ENCODE results near the gene PAQR8.
A peak's percentile ranks its signal among the peaks of the same experiment; 100 is the strongest.

Gene PAQR8

GRCh38 chr6:52388790-52389189, 26.8 kb downstream of the PAQR8 start:
- no peak overlapping the region for H3K4me3 ChIP-seq (ENCODE audit: low read depth, low read length)
- DNase-seq (ENCODE audit: low read depth), result peak; percentile 25
- TF ChIP-seq, protein P1, sequence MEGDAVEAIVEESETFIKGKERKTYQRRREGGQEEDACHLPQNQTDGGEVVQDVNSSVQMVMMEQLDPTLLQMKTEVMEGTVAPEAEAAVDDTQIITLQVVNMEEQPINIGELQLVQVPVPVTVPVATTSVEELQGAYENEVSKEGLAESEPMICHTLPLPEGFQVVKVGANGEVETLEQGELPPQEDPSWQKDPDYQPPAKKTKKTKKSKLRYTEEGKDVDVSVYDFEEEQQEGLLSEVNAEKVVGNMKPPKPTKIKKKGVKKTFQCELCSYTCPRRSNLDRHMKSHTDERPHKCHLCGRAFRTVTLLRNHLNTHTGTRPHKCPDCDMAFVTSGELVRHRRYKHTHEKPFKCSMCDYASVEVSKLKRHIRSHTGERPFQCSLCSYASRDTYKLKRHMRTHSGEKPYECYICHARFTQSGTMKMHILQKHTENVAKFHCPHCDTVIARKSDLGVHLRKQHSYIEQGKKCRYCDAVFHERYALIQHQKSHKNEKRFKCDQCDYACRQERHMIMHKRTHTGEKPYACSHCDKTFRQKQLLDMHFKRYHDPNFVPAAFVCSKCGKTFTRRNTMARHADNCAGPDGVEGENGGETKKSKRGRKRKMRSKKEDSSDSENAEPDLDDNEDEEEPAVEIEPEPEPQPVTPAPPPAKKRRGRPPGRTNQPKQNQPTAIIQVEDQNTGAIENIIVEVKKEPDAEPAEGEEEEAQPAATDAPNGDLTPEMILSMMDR (conservative IDR thresholded peaks at IDR 0.05; ENCODE audit: low read depth, low read length), result no peak

- peak; percentile 11 for DNase-seq (ENCODE audit: low read depth)
- no peak overlapping the region for H3K4me3 ChIP-seq (ENCODE audit: low read depth, low read length)
- TF ChIP-seq, protein P1 (conservative IDR thresholded peaks at IDR 0.05; ENCODE audit: low read depth, low read length), result peak; percentile 5
Observed at GRCh38 chr6:52389264-52389625, 27.3 kb downstream of the PAQR8 start.

DNA sequence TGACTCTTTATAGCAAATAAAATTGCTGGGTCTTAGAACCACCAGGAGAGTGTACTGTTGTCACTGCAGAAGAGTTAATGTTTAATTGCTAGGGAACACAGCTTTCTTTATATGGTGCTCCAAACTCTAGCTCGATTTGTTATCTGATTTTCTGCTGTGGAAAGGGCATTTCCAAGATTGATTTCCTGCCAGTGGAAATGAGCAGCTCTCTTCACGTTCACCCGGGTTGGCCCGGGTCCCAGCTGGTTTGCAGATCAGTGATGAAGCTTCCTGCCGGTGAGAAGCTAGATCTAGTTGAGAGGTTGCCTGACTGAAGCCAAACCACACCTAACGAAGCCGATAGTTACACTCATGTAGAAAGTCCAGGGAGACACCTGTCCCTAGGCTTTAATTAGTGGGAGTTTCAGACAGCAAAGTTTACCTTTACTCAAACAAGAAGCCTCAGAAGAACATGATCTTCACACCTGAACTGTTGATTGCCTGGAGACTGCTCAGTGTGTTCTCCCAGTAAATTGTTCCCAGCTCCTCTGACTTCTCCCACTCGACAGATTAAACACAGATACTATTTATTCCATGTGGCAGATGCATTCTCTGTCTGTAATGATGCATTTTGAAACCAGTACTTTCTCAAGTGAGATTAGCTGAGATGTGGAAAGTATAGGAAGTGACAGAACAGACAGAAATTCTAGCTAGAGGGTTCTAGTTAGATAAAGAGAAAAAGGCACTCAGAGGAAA, 27.8 kb downstream of the PAQR8 start:
- H3K4me3 ChIP-seq (ENCODE audit: low read depth, low read length), result no peak overlapping the region
- DNase-seq (ENCODE audit: low read depth), result peak; percentile 45
- TF ChIP-seq, protein P1 (conservative IDR thresholded peaks at IDR 0.05; ENCODE audit: low read depth, low read length), result no peak

DNA sequence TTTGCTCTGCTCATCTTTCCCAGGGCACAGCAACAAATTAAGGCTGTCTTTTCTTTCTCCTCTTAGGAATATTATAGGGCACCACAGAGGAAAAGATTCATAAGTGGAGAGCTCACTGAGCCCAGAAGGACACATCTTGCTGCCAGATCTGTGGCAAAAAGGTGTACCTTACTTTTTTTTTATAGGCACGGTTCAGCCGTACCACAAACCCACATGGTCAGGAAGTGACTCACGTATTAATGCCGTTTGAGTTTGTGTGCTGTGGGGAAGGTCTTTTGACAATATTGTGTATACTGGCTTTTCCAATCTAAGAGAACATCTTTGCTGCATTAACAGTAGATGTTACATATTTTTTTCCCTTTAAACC, 28.4 kb downstream of the PAQR8 start:
- DNase-seq (ENCODE audit: low read depth), result peak; percentile 74
- TF ChIP-seq, protein P1 (conservative IDR thresholded peaks at IDR 0.05; ENCODE audit: low read depth, low read length), result no peak
- no peak overlapping the region for H3K4me3 ChIP-seq (ENCODE audit: low read depth, low read length)

- no peak for DNase-seq (ENCODE audit: low read depth)
- no peak overlapping the region for H3K4me3 ChIP-seq (ENCODE audit: low read depth, low read length)
- TF ChIP-seq, protein P1 (conservative IDR thresholded peaks at IDR 0.05; ENCODE audit: low read depth, low read length), result no peak
Observed at GRCh38 chr6:52391599-52391998, 29.6 kb downstream of the PAQR8 start.

- no peak overlapping the region for H3K4me3 ChIP-seq (ENCODE audit: low read depth, low read length)
- TF ChIP-seq, protein P1 (conservative IDR thresholded peaks at IDR 0.05; ENCODE audit: low read depth, low read length), result no peak
- DNase-seq (ENCODE audit: low read depth), result peak; percentile 64
Observed at GRCh38 chr6:52392944-52393343, 31.0 kb downstream of the PAQR8 start.

- DNase-seq (ENCODE audit: low read depth), result no peak
- no peak overlapping the region for H3K4me3 ChIP-seq (ENCODE audit: low read depth, low read length)
- TF ChIP-seq, protein P1 (conservative IDR thresholded peaks at IDR 0.05; ENCODE audit: low read depth, low read length), result no peak
Observed at GRCh38 chr6:52393780-52394179, 31.8 kb downstream of the PAQR8 start.

All from choroid plexus epithelial cell (primary cell).